ENCODE measurements around the gene ARMCX6. TPM values are rescaled to one million over a fixed set of nuclear protein-coding genes. Genes with fewer than 3 reads are reported as not detected.

ARMCX6 gene
- 10 to 100 TPM; 35.0 to 39.5 TPM for total RNA-seq
- 30.4 TPM for polyA plus RNA-seq (2013, experiment 1 of 2)
- 35.7 TPM for polyA plus RNA-seq (2013, experiment 2 of 2)
- 3.6 to 21.5 (median 14.6) reads per million in 172 experiments for total RNA-seq

- peaks cover 21% of the 10 kb centered on the region for H3K4me1 Mint-ChIP-seq (ENCODE audit: low read depth)
- DNase-seq (peak; percentile 45 to 89 (median 60)), ATAC-seq (ENCODE audit: poor library complexity) (peak; percentile 86)
- Histone ChIP-seq H3K36me3 (ENCODE audit: insufficient read depth, low read length) (no peaks in the 10 kb centered on the region), H3K9me3 (ENCODE audit: control insufficient read depth in 1 of 2, insufficient read depth in 1 of 2, low read length in 2 of 2) (no peaks in the 10 kb centered on the region), H3K27ac (ENCODE audit: low read depth in 1 of 2, low read length in 2 of 2) (peak within 1 kb of the TSS; percentile 34 to 41), H3K4me3 (ENCODE audit: low read length) (peak within 1 kb of the TSS; percentile 77), H3K27me3 (ENCODE audit: control insufficient read depth in 1 of 2, insufficient read depth in 2 of 2, low read length in 2 of 2) (no peaks in the 10 kb centered on the region), H3K4me1 (ENCODE audit: insufficient read depth, low read length) (peaks cover 14% of the 10 kb centered on the region)
- no peaks in the 10 kb centered on the region for H3K27me3 Mint-ChIP-seq
- ChIA-PET POLR2A (interaction anchor here (1.0 kb wide), 1 partner anchor 314 kb away, joined by 5 read pairs; the partner anchor contains the start of gene ZMAT1), CTCF (no interaction called here)
- H3K36me3 Mint-ChIP-seq (ENCODE audit: low read depth): peaks cover 17% of the 10 kb centered on the region
- TF ChIP-seq, protein P1, sequence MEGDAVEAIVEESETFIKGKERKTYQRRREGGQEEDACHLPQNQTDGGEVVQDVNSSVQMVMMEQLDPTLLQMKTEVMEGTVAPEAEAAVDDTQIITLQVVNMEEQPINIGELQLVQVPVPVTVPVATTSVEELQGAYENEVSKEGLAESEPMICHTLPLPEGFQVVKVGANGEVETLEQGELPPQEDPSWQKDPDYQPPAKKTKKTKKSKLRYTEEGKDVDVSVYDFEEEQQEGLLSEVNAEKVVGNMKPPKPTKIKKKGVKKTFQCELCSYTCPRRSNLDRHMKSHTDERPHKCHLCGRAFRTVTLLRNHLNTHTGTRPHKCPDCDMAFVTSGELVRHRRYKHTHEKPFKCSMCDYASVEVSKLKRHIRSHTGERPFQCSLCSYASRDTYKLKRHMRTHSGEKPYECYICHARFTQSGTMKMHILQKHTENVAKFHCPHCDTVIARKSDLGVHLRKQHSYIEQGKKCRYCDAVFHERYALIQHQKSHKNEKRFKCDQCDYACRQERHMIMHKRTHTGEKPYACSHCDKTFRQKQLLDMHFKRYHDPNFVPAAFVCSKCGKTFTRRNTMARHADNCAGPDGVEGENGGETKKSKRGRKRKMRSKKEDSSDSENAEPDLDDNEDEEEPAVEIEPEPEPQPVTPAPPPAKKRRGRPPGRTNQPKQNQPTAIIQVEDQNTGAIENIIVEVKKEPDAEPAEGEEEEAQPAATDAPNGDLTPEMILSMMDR (IDR thresholded peaks at IDR 0.05): no peak
- H3K4me3 Mint-ChIP-seq: peak within 1 kb of the TSS; percentile 97
- no peaks in the 10 kb centered on the region for H3K9me3 Mint-ChIP-seq
- intact Hi-C loops (cut with DNase I, micrococcal nuclease): loop anchor here (5.0 kb wide), 3 partner anchors 140 to 315 kb away; partner anchors contain the start of gene ZMAT1 (in 1 of the 2)
- peak within 1 kb of the TSS; percentile 92 for H3K27ac Mint-ChIP-seq
Observed at GRCh38 chrX:101617211-101618191, at the start of gene ARMCX6. Gene ARMCX6, minus strand, starts transcription at chrX:101618000. Its CDS starts 1,380 bp downstream, at chrX:101616620.

GRCh38 chrX:101659601-101660063 lies 41.8 kb upstream of the ARMCX6 start, which contains the start of gene ARMCX2:
Gene ARMCX2, minus strand, starts transcription at chrX:101659850. Its CDS starts 2,262 bp downstream, at chrX:101657588.
- Histone ChIP-seq H3K36me3 (ENCODE audit: insufficient read depth, low read length) (no peaks in the 10 kb centered on the region), H3K4me1 (ENCODE audit: insufficient read depth, low read length) (peaks cover 14% of the 10 kb centered on the region), H3K27me3 (ENCODE audit: control insufficient read depth in 1 of 2, insufficient read depth in 2 of 2, low read length in 2 of 2) (no peaks in the 10 kb centered on the region), H3K4me3 (ENCODE audit: low read length) (peak within 1 kb of the TSS; percentile 82), H3K9me3 (ENCODE audit: control insufficient read depth in 1 of 2, insufficient read depth in 1 of 2, low read length in 2 of 2) (no peaks in the 10 kb centered on the region), H3K27ac (ENCODE audit: low read depth in 1 of 2, low read length in 2 of 2) (no peak within 1 kb of the TSS)
- ChIA-PET POLR2A (no interaction called here), CTCF (no interaction called here)
- peak within 1 kb of the TSS; percentile 73 for H3K27ac Mint-ChIP-seq
- ATAC-seq (ENCODE audit: poor library complexity) (no peak), DNase-seq (peak in 3 of 14 experiments; percentile 5 to 17 (median 10))
- no peaks in the 10 kb centered on the region for H3K36me3 Mint-ChIP-seq (ENCODE audit: low read depth)
- TF ChIP-seq, protein P1 (IDR thresholded peaks at IDR 0.05): no peak
- peak within 1 kb of the TSS; percentile 91 for H3K4me3 Mint-ChIP-seq
- intact Hi-C loops (cut with DNase I, micrococcal nuclease): no loop called here
- peaks cover 13% of the 10 kb centered on the region for H3K4me1 Mint-ChIP-seq (ENCODE audit: low read depth)
- H3K27me3 Mint-ChIP-seq: no peaks in the 10 kb centered on the region
- H3K9me3 Mint-ChIP-seq: no peaks in the 10 kb centered on the region

- no peak overlapping the region for H3K27ac ChIP-seq (ENCODE audit: low read depth in 1 of 2, low read length in 2 of 2)
- CTCF ChIA-PET: no interaction called here
- no peaks in the 10 kb centered on the region for H3K9me3 Mint-ChIP-seq
Observed at GRCh38 chrX:101658661-101659491, 41.1 kb upstream of the ARMCX6 start.

More at GRCh38 chrX:101658661-101659491, 41.1 kb upstream of the ARMCX6 start:
- ATAC-seq (ENCODE audit: poor library complexity) (peak; percentile 89), DNase-seq (peak; percentile 26 to 75 (median 59))
- TF ChIP-seq, protein P1 (IDR thresholded peaks at IDR 0.05): no peak
- intact Hi-C loops (cut with DNase I, micrococcal nuclease): no loop called here
- Mint-ChIP-seq H3K36me3 (ENCODE audit: low read depth) (no peaks in the 10 kb centered on the region), H3K4me3 (peak overlapping the region; percentile 91), H3K27ac (peak overlapping the region; percentile 73), H3K27me3 (no peaks in the 10 kb centered on the region), H3K4me1 (ENCODE audit: low read depth) (peaks cover 13% of the 10 kb centered on the region)
- no peaks in the 10 kb centered on the region for H3K36me3 ChIP-seq (ENCODE audit: insufficient read depth, low read length)
- peaks cover 14% of the 10 kb centered on the region for H3K4me1 ChIP-seq (ENCODE audit: insufficient read depth, low read length)
- no peaks in the 10 kb centered on the region for H3K27me3 ChIP-seq (ENCODE audit: control insufficient read depth in 1 of 2, insufficient read depth in 2 of 2, low read length in 2 of 2)
- H3K9me3 ChIP-seq (ENCODE audit: control insufficient read depth in 1 of 2, insufficient read depth in 1 of 2, low read length in 2 of 2): no peaks in the 10 kb centered on the region
- POLR2A ChIA-PET: no interaction called here
- H3K4me3 ChIP-seq (ENCODE audit: low read length): peak overlapping the region; percentile 82

Measured in CD4-positive, alpha-beta T cell (primary cell).